HEK293 (cell line): ENCODE results near the gene LAMTOR4.

ENCODE experiments used
- BCL11A ChIP-seq: fragments of 450-650 bp; formaldehyde crosslinking; IDR thresholded peaks from 2 replicates; pipeline ENCODE4 v1.5.1; 2016; ENCODE audit warnings: low read depth, missing biosample characterization, missing genetic modification characterization
- GLI4 ChIP-seq: fragments of 450-650 bp; formaldehyde crosslinking; IDR thresholded peaks from 2 replicates; pipeline ENCODE4 v1.5.1; 2016; ENCODE audit warnings: missing biosample characterization, missing genetic modification characterization
- GLIS1 ChIP-seq: fragments of 450-650 bp; formaldehyde crosslinking; IDR thresholded peaks from 2 replicates; pipeline ENCODE4 v1.5.1; 2016; ENCODE audit warnings: missing biosample characterization, missing genetic modification characterization
- GLIS2 ChIP-seq: fragments of 450-650 bp; formaldehyde crosslinking; IDR thresholded peaks from 2 replicates; pipeline ENCODE4 v1.5.1; 2016; ENCODE audit warnings: missing biosample characterization, missing genetic modification characterization
- KLF16 ChIP-seq: fragments of 450-650 bp; formaldehyde crosslinking; IDR thresholded peaks from 2 replicates; pipeline ENCODE4 v1.5.1; 2017; ENCODE audit warnings: missing biosample characterization, missing genetic modification characterization
- MEIS1 ChIP-seq: sonication (generic); formaldehyde crosslinking; IDR thresholded peaks from 2 replicates; pipeline ENCODE4 v1.8.1; 2022; ENCODE audit warnings: missing genetic modification reagents, mild to moderate bottlenecking, borderline replicate concordance
- RBAK ChIP-seq: fragments of 450-650 bp; formaldehyde crosslinking; IDR thresholded peaks from 2 replicates; pipeline ENCODE4 v1.5.1; 2016; ENCODE audit warnings: missing biosample characterization, missing genetic modification characterization
- SETDB1 ChIP-seq: IDR thresholded peaks from one replicate; pipeline ENCODE4 v1.6.1; 2017; ENCODE audit warnings: mild to moderate bottlenecking, low read length, moderate library complexity, mixed read lengths; ENCODE audit not compliant: insufficient read length
- ZBTB48 ChIP-seq: fragments of 450-650 bp; formaldehyde crosslinking; IDR thresholded peaks from 2 replicates; pipeline ENCODE4 v1.5.1; 2016; ENCODE audit warnings: missing biosample characterization, missing genetic modification characterization
- ZBTB7A ChIP-seq: fragments of 450-650 bp; formaldehyde crosslinking; IDR thresholded peaks from 2 replicates; pipeline ENCODE4 v1.5.1; 2016; ENCODE audit warnings: low read depth, missing biosample characterization, missing genetic modification characterization
- ZFP3 ChIP-seq: fragments of 450-650 bp; formaldehyde crosslinking; IDR thresholded peaks from 2 replicates; pipeline ENCODE4 v1.5.1; 2016; ENCODE audit warnings: low read depth, missing biosample characterization, missing genetic modification characterization
- ZNF114 ChIP-seq: fragments of 450-650 bp; formaldehyde crosslinking; IDR thresholded peaks from 2 replicates; pipeline ENCODE4 v1.5.0; 2017; ENCODE audit warnings: missing biosample characterization, missing genetic modification characterization
- ZNF155 ChIP-seq: fragments of 450-650 bp; formaldehyde crosslinking; IDR thresholded peaks from 2 replicates; pipeline ENCODE4 v1.5.1; 2016; ENCODE audit warnings: missing biosample characterization, missing genetic modification characterization
- ZNF223 ChIP-seq: fragments of 450-650 bp; formaldehyde crosslinking; IDR thresholded peaks from 2 replicates; pipeline ENCODE4 v1.5.1; 2016; ENCODE audit warnings: missing biosample characterization, missing genetic modification characterization
- ZNF248 ChIP-seq: fragments of 450-650 bp; formaldehyde crosslinking; IDR thresholded peaks from 2 replicates; pipeline ENCODE4 v1.5.1; 2017; ENCODE audit warnings: missing biosample characterization, missing genetic modification characterization
- ZNF302 ChIP-seq: fragments of 450-650 bp; formaldehyde crosslinking; IDR thresholded peaks from 2 replicates; pipeline ENCODE4 v1.5.1; 2016; ENCODE audit warnings: missing biosample characterization, missing genetic modification characterization, low read depth
- ZNF354C ChIP-seq: fragments of 450-650 bp; formaldehyde crosslinking; IDR thresholded peaks from 2 replicates; pipeline ENCODE4 v1.5.1; 2016; ENCODE audit warnings: missing biosample characterization, missing genetic modification characterization, low read depth, borderline replicate concordance
- ZNF394 ChIP-seq: fragments of 450-650 bp; formaldehyde crosslinking; IDR thresholded peaks from 2 replicates; pipeline ENCODE4 v1.5.1; 2016; ENCODE audit warnings: missing biosample characterization, missing genetic modification characterization, mild to moderate bottlenecking, moderate library complexity, borderline replicate concordance
- ZNF416 ChIP-seq: fragments of 450-650 bp; formaldehyde crosslinking; IDR thresholded peaks from 2 replicates; pipeline ENCODE4 v1.5.1; 2016; ENCODE audit warnings: missing biosample characterization, missing genetic modification characterization
- ZNF514 ChIP-seq: fragments of 450-650 bp; formaldehyde crosslinking; IDR thresholded peaks from 2 replicates; pipeline ENCODE4 v1.5.1; 2016; ENCODE audit warnings: missing biosample characterization, missing genetic modification characterization
- ZNF521 ChIP-seq: fragments of 450-650 bp; formaldehyde crosslinking; IDR thresholded peaks from 2 replicates; pipeline ENCODE4 v1.5.1; 2017; ENCODE audit warnings: missing biosample characterization, mild to moderate bottlenecking, missing genetic modification characterization
- ZNF629 ChIP-seq: fragments of 450-650 bp; formaldehyde crosslinking; IDR thresholded peaks from 2 replicates; pipeline ENCODE4 v1.5.1; 2017; ENCODE audit warnings: missing biosample characterization, missing genetic modification characterization
- ZNF660 ChIP-seq: fragments of 450-650 bp; IDR thresholded peaks from 2 replicates; pipeline ENCODE4 v1.5.1; 2018; ENCODE audit warnings: missing biosample characterization, mild to moderate bottlenecking, missing genetic modification characterization
- ZNF677 ChIP-seq: fragments of 450-650 bp; IDR thresholded peaks from 2 replicates; pipeline ENCODE4 v1.5.0; 2018; ENCODE audit warnings: missing biosample characterization, mild to moderate bottlenecking, missing genetic modification characterization, moderate library complexity
- ZNF707 ChIP-seq: fragments of 450-650 bp; formaldehyde crosslinking; IDR thresholded peaks from 2 replicates; pipeline ENCODE4 v1.5.1; 2016; ENCODE audit warnings: missing biosample characterization, missing genetic modification characterization
- ZNF792 ChIP-seq: fragments of 450-650 bp; formaldehyde crosslinking; IDR thresholded peaks from 2 replicates; pipeline ENCODE4 v1.5.1; 2016; ENCODE audit warnings: missing biosample characterization, missing genetic modification characterization
- TF ChIP-seq, protein P1 (sequence below): fragments of 450-650 bp; formaldehyde crosslinking; IDR thresholded peaks from 2 replicates; pipeline ENCODE4 v1.5.1; 2016; ENCODE audit warnings: missing biosample characterization, missing genetic modification characterization, borderline replicate concordance
- TF ChIP-seq, protein P2 (sequence below): fragments of 450-650 bp; formaldehyde crosslinking; IDR thresholded peaks from 2 replicates; pipeline ENCODE4 v1.5.1; 2016; ENCODE audit warnings: missing biosample characterization, missing genetic modification characterization
- TF ChIP-seq, protein P3 (sequence below): fragments of 450-650 bp; formaldehyde crosslinking; IDR thresholded peaks from 2 replicates; pipeline ENCODE4 v1.5.1; 2016; ENCODE audit warnings: missing biosample characterization, missing genetic modification characterization
- TF ChIP-seq, protein P4 (sequence below): fragments of 450-650 bp; formaldehyde crosslinking; IDR thresholded peaks from 2 replicates; pipeline ENCODE4 v1.5.1; 2017; ENCODE audit warnings: missing biosample characterization, missing genetic modification characterization

The LAMTOR4 gene

DNA sequence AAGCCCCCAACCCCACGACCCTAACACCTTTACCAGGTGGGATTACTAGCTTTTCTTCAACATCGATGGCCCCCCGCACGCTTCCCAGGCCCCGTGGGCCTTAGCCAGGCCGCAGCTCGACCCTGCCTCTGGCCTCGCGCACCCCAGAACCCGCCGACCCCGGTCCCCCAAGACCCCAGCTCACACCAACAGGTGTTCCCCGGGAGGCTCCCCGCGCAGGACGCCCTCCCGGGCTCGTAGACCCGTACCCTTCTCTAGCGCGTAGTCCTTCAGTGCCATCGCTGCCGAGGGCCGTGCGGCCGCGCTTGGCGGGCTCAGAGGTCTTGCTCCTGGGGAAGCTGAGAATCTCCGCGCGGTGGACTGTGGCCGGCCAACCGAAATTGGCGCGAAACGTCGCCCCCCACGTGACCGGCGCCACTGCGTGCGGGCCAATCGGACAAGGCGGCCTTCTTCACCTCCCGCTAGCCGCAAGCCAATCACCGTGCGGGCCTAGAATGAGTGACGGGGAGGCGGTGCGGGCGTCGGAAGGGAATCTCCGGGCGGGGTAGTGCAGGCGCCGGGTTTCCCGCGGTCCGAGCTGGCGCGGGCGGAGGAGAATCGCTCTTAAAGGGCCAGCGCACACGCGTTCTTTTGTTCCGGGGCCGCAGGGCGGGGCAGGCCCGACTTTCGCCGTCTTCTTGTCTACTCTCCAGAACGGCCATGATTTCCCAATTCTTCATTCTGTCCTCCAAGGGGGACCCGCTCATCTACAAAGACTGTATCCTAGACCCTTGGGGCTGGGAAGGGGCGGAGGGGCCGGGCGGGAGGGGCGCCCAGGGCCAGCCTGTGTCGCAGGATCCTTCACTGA lies 47.5 kb upstream of the LAMTOR4 start, which contains the start of the genes AP4M1 and MCM7 (continued):
- TF ChIP-seq ZBTB7A (tag by site-specific recombination) (peak; percentile 49; the same call in 1 of the 2 replicates), ZNF302 (tag by site-specific recombination) (no peak), KLF16 (tag by site-specific recombination) (no peak), ZNF660 (tag by site-specific recombination) (no peak), ZNF248 (tag by site-specific recombination) (no peak), ZNF155 (tag by site-specific recombination) (no peak), GLIS1 (tag by site-specific recombination) (no peak), ZNF114 (tag by site-specific recombination) (no peak), ZFP3 (tag by site-specific recombination) (no peak), ZNF521 (tag by site-specific recombination) (no peak), ZNF514 (no peak), GLI4 (no peak), ZBTB48 (tag by site-specific recombination) (no peak), BCL11A (tag by site-specific recombination) (peak; percentile 88; the same call in 1 of the 2 replicates), ZNF629 (peak; percentile 11; the same call in 1 of the 2 replicates), ZNF677 (tag by site-specific recombination) (no peak), RBAK (tag by site-specific recombination) (no peak), GLIS2 (tag by site-specific recombination) (peak; percentile 55), ZNF416 (no peak), ZNF223 (tag by site-specific recombination) (no peak), SETDB1 (no peak), ZNF707 (tag by site-specific recombination) (no peak), MEIS1 (no peak), ZNF792 (no peak), ZNF394 (tag by site-specific recombination) (peak; percentile 50; the same call in 1 of the 2 replicates), ZNF354C (no peak)
- TF ChIP-seq, protein P1, sequence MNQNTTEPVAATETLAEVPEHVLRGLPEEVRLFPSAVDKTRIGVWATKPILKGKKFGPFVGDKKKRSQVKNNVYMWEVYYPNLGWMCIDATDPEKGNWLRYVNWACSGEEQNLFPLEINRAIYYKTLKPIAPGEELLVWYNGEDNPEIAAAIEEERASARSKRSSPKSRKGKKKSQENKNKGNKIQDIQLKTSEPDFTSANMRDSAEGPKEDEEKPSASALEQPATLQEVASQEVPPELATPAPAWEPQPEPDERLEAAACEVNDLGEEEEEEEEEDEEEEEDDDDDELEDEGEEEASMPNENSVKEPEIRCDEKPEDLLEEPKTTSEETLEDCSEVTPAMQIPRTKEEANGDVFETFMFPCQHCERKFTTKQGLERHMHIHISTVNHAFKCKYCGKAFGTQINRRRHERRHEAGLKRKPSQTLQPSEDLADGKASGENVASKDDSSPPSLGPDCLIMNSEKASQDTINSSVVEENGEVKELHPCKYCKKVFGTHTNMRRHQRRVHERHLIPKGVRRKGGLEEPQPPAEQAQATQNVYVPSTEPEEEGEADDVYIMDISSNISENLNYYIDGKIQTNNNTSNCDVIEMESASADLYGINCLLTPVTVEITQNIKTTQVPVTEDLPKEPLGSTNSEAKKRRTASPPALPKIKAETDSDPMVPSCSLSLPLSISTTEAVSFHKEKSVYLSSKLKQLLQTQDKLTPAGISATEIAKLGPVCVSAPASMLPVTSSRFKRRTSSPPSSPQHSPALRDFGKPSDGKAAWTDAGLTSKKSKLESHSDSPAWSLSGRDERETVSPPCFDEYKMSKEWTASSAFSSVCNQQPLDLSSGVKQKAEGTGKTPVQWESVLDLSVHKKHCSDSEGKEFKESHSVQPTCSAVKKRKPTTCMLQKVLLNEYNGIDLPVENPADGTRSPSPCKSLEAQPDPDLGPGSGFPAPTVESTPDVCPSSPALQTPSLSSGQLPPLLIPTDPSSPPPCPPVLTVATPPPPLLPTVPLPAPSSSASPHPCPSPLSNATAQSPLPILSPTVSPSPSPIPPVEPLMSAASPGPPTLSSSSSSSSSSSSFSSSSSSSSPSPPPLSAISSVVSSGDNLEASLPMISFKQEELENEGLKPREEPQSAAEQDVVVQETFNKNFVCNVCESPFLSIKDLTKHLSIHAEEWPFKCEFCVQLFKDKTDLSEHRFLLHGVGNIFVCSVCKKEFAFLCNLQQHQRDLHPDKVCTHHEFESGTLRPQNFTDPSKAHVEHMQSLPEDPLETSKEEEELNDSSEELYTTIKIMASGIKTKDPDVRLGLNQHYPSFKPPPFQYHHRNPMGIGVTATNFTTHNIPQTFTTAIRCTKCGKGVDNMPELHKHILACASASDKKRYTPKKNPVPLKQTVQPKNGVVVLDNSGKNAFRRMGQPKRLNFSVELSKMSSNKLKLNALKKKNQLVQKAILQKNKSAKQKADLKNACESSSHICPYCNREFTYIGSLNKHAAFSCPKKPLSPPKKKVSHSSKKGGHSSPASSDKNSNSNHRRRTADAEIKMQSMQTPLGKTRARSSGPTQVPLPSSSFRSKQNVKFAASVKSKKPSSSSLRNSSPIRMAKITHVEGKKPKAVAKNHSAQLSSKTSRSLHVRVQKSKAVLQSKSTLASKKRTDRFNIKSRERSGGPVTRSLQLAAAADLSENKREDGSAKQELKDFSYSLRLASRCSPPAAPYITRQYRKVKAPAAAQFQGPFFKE (tag by site-specific recombination): 0 out of 2 replicates have a peak, but pooled peaks have one; percentile 12
- TF ChIP-seq, protein P2, sequence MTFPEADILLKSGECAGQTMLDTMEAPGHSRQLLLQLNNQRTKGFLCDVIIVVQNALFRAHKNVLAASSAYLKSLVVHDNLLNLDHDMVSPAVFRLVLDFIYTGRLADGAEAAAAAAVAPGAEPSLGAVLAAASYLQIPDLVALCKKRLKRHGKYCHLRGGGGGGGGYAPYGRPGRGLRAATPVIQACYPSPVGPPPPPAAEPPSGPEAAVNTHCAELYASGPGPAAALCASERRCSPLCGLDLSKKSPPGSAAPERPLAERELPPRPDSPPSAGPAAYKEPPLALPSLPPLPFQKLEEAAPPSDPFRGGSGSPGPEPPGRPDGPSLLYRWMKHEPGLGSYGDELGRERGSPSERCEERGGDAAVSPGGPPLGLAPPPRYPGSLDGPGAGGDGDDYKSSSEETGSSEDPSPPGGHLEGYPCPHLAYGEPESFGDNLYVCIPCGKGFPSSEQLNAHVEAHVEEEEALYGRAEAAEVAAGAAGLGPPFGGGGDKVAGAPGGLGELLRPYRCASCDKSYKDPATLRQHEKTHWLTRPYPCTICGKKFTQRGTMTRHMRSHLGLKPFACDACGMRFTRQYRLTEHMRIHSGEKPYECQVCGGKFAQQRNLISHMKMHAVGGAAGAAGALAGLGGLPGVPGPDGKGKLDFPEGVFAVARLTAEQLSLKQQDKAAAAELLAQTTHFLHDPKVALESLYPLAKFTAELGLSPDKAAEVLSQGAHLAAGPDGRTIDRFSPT (tag by site-specific recombination): peak; percentile 62; the same call in 1 of the 2 replicates
- TF ChIP-seq, protein P3, sequence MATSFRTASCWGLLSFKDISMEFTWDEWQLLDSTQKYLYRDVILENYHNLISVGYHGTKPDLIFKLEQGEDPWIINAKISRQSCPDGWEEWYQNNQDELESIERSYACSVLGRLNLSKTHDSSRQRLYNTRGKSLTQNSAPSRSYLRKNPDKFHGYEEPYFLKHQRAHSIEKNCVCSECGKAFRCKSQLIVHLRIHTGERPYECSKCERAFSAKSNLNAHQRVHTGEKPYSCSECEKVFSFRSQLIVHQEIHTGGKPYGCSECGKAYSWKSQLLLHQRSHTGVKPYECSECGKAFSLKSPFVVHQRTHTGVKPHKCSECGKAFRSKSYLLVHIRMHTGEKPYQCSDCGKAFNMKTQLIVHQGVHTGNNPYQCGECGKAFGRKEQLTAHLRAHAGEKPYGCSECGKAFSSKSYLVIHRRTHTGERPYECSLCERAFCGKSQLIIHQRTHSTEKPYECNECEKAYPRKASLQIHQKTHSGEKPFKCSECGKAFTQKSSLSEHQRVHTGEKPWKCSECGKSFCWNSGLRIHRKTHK (tag by site-specific recombination): no peak
- TF ChIP-seq, protein P4, sequence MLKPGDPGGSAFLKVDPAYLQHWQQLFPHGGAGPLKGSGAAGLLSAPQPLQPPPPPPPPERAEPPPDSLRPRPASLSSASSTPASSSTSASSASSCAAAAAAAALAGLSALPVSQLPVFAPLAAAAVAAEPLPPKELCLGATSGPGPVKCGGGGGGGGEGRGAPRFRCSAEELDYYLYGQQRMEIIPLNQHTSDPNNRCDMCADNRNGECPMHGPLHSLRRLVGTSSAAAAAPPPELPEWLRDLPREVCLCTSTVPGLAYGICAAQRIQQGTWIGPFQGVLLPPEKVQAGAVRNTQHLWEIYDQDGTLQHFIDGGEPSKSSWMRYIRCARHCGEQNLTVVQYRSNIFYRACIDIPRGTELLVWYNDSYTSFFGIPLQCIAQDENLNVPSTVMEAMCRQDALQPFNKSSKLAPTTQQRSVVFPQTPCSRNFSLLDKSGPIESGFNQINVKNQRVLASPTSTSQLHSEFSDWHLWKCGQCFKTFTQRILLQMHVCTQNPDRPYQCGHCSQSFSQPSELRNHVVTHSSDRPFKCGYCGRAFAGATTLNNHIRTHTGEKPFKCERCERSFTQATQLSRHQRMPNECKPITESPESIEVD: no peak
